ENCODE data around the gene HSPB8. TPM values are rescaled to one million over a fixed set of nuclear protein-coding genes. Genes with fewer than 3 reads are reported as not detected.
"Not testable (repeated sequence)": the region's sequence is repeated elsewhere in the genome, so short reads cannot be mapped to it uniquely, and the experiment has no call there.

Gene HSPB8
- total RNA-seq, 1 donor from 2014 or later: 53.8 TPM

DNA sequence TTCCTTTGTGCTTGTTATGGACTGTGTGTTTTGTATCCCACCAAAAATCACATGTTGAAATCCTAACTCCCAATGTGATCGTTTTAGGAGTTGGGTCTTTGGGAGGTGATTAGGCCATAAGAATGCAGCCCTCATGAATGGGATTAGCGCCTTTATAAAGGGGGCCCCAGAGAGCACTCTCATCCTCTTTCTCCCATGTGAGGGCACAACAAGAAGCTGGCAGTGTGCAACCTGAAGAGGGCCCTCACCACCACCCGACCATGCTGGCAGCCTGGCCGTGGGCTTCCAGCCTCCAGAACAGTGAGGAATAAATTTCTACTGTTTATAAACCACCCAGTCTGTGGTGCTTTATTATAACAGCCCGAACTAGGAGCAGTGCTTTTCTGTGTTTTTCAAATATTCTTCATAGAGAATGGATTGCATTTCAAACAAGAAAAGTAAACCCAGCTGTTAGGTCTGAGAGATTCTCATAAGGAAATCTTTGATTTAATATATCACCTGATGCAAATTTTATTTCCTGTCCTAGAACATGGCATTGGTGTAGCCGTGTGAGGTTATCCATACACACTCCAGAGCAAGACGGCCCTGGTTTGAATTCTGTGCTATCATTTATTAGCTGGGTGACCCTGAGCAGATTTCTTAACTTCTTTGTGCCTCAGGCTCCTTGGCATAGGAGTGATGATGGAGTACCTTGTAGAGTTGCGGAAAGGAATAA is 27.8 kb downstream of the HSPB8 start:
- no peak for DNase-seq (ENCODE audit: low spot score)

DNA sequence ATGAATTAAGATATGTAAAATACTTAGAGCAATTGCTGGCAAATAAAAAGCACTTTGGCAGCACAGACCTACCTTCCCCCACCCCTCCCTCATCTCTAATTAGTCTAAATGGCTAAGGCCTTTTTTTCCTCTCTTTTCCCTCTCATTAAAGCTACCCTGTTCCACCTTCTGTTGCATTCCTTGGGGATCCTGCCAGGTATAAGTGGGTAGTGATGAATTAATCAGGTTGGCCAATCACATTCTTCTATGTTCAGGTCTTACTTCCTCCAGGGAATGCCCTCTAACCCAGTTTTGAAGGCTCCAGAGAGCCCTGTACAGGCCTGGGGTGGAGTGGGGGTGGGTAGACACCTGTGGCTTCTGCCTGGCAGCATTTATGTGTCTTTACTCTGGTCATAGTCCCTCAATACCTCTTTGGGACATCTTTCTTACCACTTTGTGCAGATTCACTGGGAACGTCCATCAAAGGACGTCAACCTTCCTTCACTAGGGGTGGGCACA is 28.4 kb downstream of the HSPB8 start:
- DNase-seq (ENCODE audit: low spot score): no peak

DNA sequence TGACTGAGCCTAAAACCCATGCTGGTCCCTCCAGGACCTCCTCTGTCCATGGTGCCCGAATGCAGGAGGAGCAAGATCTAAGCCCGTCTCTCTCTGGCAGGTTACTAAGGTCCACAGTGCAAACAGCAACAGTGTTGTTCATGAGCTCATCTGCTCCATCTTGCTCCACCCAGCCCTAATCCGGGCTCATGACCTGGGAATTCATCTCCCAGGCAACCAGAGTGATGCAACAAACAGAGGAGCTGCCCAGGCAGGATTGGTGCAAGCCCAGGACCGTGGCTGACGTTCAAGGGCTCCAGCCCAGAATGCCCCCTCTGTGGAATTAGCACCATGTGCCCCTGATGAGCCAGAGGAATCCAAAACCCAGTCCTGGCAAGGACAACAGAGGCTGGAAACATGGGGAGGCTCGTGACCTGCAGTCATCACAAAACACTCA is 29.9 kb downstream of the HSPB8 start:
- peak; percentile 83 for DNase-seq (ENCODE audit: low spot score)

DNA sequence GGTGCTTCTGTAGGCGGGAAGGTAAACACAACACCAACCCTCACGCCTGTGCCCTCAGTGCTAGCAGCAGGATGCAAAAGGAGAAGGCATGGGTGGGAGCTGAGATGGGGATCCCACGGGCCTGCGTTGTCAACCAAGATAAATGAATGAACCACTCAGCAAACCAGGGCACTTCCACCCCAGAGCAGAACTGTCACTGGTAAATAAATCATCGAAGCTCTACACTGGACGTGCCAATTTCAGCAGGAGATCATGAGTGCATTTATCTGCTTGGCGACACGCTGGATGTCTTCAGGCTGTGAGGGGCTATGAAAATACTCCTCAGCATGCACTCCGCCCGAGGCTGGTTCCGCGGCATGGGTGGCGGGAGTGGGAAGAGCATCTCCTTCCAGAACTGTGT is 33.2 kb downstream of the HSPB8 start:
- DNase-seq (ENCODE audit: low spot score): no peak

DNA sequence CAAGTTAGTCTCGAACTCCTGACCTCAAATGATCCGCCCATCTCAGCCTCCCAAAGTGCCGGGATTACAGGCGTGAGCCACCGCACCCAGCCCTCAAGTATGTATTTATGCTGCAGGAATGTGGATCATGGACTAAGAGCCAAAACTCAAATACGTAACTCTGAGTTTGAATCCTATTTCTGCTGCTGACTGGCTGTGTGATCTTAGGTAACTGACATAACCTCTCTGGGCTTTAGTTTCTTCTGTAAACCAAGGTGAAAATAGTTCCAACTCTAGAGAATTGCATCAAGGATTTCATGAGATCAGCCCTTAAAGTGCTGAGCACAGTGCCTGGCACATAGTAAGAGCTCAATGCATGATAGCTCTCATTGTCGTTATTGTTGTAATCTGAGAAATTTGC is 37.4 kb downstream of the HSPB8 start:
- DNase-seq (ENCODE audit: low spot score): no peak

DNA sequence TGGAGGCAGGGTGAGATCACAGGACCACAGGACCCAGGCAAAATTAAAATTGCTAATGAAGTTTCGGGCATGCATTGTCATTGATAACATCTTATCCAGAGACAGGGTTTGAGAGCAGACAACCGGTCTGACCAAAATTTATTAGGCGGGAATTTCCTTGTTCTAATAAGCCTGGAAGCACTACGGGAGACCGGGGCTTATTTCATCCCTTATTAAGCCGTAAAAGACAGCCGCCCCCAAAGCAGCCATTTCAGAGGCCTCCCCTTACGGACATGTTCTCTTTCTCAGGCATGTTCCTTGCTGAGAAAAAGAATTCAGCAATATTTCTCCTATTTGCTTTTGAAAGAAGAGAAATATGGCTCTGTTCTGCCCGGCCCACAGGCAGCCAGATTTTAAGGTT is 40.1 kb downstream of the HSPB8 start:
- DNase-seq (ENCODE audit: low spot score): not testable (repeated sequence)

DNA sequence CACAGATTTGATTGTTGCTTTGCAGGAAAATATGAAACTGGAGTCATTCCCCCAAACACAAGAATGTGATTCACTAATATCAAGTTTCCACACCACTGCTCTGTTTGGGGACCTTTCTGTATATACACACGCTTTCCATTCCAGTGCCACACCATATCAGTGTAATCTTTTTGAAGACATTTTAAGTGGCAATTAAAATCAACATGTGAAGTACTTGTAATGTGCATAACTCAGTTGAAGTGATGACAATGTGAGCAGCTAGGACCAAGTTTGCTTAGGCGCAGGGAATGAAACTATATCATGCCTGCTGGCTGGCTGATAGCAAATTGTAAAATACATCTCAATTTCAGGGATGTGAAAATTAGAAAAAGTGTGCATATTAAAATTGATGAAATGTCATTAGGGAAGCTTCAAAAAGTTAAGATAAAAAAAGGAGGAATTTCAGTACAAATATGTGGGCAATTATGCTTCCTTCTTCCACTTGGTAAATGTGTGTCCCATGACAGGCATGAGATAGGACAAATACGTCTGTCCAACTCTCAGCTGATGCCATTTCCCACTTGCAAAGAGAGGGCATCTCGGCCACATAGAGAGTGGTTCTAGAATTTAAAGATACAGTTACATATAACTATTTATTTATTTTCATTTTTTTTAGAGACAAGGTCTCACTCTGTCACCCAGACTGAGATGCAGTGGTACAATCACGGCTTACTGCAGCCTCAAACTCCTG is 43.7 kb downstream of the HSPB8 start:
- no peak for DNase-seq (ENCODE audit: low spot score)

DNA sequence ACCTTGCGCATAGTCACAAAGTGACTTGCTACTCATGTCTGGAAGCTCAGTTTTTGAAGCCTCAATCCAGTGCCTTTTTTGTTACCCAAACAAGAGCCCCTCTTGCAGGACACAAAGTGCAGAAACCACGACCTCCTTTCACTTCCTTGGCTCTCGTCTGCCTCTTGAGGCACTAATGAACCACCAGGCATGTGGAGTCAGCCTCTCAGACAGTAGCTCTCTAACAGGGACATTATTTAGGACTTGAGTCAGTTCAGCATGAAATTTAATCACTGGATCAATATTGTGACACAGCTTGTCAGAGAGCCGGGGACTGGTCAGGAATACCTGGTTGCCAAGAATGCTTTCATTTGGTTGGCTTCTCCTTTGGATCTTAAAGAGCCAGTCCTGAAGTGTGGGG is 46.7 kb downstream of the HSPB8 start:
- no peak for DNase-seq (ENCODE audit: low spot score)

DNA sequence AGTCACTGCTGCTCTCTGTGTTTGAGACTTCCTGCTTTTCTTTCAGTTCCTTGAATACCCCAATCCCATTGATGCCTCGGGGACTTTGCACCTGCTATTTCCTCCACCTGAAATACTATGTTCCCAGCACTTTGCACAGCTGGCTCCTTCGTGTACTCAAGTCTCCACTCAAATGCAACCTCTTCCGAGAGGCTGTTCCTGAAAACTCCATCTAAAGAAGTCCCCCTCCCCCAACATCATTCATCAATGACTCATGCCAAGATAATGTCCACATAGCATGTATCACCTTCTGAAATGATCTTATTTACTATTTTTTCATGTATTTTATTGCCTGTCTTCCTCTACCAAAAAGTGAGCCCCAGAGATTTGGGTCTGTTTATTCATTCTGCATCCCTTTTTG is 48.6 kb downstream of the HSPB8 start:
- DNase-seq (ENCODE audit: low spot score): no peak

DNA sequence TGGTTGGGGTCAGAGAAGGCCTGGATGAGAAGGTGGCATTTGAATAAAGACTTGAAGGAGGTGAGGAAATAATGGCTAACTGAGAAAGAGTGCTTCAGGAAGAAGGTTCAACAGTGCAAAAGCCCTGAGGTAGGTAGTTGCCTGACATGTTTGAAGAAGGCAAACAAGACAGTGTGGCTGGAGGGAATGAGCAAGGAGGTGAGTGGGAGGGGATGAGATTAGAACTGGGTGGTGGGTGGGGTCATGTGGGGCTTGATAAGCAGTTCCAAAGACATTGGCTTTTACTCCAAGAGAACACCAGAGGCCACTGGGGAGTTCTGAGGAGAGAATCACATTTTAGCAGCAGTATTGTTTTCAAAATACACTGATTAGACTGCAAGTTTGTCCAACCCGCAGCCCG is 50.5 kb downstream of the HSPB8 start:
- DNase-seq (ENCODE audit: low spot score): no peak

DNA sequence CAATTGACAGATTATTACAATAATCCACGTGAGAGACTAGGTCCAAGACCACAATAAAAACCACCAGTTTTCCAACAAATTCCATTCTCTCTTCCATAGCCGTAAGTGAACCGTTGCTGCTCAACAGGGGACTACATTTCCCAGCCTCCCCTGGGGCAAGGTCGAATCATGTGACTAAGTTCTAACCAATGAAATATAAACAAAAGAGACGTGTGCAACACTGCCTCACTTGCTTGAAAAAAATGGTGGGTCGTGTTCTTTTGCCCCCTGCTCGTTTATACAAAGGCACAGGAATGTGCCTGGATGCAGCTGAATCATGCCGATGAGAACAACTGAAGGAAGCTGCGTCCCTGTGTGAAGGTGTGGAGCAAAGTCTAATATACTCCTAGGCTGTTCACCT is 51.1 kb downstream of the HSPB8 start:
- no peak for DNase-seq (ENCODE audit: low spot score)

DNA sequence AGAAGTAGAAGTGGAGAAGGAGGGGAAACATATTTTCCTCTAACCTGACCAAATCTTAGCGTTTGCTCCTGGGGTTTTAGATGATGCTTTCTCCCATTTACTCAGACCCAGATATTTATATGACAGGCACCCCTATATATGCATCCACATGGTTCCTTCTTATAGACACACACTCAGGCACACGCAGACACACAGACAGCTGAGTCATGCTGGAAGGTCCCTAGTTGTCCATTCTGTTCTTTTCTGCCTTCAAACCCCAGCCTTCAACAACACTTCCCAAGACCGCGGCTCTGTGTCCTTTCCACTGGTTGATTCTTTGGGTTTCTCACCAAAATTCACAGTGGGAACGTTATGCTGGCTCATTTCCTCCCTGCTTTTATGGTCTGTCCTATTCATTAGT is 52.1 kb downstream of the HSPB8 start:
- no peak for DNase-seq (ENCODE audit: low spot score)

DNA sequence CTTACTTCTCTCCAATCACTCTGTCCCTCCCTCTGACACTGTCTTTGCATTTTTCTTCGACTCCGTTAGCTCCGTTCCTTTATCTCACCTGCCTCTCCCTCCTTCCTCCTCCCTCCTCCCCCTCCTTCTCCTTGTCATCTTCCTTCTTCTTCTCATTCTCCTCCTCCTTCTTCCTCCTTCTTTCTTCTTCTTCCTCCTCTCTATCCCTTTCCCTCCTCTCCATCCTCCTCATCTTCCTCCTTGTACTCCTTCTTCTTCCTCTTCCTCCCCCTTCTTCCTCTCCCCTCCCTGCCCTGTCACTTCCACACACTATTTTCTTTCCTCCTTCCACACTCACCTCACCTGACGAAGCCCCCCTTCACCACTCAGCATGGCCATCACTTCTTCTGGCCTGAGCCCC is 53.0 kb downstream of the HSPB8 start:
- no peak for DNase-seq (ENCODE audit: low spot score)

DNA sequence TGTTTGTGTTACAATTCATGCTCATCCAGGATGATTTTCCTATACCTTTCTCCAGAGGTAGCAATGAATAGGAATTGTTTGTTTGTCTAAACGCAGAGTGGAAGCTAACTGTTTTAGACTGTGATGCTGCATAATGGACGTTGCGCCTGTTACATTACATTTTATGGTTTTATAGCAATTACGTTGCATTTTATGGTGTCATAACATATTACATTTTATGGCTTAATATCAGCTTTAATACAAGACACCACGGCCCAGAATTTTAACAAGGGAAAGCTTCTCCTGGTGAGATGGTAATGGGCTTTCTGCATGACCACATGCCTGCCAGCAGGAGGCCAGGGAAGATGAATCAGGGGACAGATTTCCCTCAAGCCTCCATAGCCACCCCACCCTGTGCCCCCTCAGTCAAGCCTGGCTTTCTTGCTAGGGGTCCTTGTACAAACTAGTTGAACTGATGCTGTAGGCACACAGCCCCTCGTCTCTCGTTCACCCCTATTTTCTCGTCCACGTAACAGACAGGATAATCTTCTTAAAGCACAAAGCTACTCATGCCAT is 56.5 kb downstream of the HSPB8 start:
- DNase-seq (ENCODE audit: low spot score): no peak

DNA sequence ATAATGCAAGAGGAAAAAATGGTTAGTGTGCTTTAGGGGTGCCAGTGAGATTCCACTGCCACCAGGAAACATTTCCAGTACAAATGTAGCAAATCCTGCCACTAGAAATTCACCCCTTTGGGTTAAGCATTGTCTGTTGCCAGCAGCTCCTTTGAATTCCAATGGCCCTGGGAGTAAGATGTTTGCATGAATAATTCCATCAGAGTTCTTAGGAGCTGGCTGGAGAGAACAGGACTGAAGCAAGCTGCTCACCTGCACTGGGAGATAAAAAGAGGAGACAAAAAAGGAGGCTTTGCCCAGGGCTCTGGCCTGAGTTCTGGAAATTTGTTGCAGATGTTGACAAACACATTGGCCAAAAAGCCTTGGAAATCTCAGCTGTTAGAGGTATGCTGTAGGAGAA is 57.6 kb downstream of the HSPB8 start:
- no peak for DNase-seq (ENCODE audit: low spot score)

DNA sequence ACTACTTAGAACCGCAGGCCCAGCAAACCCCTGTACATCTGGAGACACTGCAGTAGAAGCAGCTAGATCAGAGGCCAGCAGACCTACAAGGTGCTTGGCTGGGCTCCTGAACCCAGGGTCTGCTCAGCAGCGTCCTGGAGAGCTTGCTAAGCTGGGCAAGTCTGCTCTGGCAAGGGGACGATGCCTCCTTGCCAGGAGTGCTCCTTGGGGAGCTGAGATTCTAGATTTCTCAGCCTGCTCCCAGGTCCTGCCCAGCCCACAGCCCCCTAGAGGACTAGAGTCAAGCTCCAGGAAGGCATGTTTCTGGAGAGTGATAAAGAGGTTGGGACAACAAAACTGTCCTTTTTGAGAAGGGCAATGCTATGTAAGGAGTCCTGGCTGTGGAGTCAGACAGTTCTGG is 60.3 kb downstream of the HSPB8 start:
- no peak for DNase-seq (ENCODE audit: low spot score)

DNA sequence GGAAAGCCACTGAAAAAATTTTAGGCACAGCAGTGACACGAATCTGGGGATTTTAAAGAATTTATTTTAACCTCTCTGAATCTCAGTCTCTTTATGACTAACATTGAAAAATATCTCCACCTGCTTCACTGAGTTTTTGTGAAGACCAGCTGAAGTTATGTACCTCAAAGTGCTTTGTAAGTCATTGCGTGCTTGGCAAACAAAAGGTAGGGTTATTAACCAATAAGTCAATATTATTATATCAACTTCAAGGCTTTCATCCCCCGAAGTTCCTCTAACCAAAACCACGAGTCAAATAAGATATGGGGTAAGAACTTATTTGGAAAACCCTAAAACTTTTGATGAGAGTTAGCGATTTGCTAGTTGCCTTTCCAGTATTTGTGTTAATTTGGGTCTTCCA is 62.3 kb downstream of the HSPB8 start:
- no peak for DNase-seq (ENCODE audit: low spot score)

DNA sequence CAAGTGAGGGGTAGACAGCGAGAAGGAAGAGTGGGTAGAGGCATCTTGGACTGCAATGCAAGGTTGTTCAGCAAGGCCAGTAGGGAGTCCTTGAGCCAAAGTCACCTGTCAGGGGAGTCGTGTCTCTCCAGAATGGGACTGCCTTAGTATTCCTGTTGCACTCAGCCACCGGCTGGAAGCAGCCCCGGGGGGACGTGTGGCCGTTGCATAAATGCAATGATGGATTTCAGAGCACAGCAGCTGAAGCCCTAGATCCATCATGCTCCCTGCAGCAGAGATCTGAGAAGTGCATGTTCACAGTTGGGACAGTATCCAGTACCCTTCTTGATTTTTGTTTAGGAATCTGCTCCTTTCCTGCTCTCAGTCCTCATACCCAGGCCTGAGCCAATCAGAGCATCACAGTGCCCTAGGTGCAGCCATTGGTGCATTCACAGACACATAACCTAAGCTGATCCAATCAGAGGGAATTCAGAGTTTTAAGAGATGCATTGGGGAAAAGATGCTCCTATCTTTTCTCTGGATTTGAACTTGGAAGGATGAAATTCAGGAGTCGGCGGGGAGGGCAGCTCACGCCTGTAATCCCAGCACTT is 62.9 kb downstream of the HSPB8 start:
- DNase-seq (ENCODE audit: low spot score): no peak

Data from ureter (tissue), 1 donor.